ENCODE measurements around the gene PRKG1.

The PRKG1 gene

DNA sequence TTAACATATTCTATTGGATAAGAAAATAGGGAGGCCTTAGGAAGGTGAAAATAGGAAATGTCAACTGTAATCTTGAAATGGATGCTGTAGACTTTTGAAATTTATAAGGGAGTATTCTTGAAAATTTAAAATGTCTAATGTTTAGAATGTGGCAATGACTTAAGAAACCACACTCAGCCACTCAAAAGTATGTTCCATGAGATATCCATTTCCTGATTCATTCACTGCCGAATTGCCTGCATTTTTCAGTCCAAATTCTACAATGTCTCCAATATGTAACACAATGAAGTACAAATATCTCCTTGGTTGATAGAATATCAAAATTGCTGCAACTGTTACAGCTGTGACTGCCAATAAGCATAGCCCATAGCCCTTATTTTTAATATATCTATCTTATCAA is 25.9 kb downstream of the PRKG1 start:
- Histone ChIP-seq H3K27ac (ENCODE audit: low read length) (no peak overlapping the region), H3K36me3 (replicated peaks; ENCODE audit: low read depth, low read length) (no peaks in the 10 kb centered on the region), H3K27me3 (ENCODE audit: low read depth, low read length) (no peaks in the 10 kb centered on the region), H3K9me3 (ENCODE audit: insufficient read depth, low read length) (no peaks in the 10 kb centered on the region), H3K79me2 (ENCODE audit: low read length) (no peaks in the 10 kb centered on the region), H3K4me1 (ENCODE audit: low read length) (no peaks in the 10 kb centered on the region), H3K4me3 (ENCODE audit: low read length) (no peak overlapping the region), H2AFZ (ENCODE audit: low read depth, low read length) (no peak overlapping the region), H3K4me2 (ENCODE audit: low read length) (no peak overlapping the region), H3K9ac (ENCODE audit: low read length) (no peak overlapping the region), H4K20me1 (ENCODE audit: insufficient read depth, low read length) (no peaks in the 10 kb centered on the region)
- TF ChIP-seq, protein P1, sequence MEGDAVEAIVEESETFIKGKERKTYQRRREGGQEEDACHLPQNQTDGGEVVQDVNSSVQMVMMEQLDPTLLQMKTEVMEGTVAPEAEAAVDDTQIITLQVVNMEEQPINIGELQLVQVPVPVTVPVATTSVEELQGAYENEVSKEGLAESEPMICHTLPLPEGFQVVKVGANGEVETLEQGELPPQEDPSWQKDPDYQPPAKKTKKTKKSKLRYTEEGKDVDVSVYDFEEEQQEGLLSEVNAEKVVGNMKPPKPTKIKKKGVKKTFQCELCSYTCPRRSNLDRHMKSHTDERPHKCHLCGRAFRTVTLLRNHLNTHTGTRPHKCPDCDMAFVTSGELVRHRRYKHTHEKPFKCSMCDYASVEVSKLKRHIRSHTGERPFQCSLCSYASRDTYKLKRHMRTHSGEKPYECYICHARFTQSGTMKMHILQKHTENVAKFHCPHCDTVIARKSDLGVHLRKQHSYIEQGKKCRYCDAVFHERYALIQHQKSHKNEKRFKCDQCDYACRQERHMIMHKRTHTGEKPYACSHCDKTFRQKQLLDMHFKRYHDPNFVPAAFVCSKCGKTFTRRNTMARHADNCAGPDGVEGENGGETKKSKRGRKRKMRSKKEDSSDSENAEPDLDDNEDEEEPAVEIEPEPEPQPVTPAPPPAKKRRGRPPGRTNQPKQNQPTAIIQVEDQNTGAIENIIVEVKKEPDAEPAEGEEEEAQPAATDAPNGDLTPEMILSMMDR (IDR thresholded peaks at IDR 0.05; ENCODE audit: low read depth, low read length) = no peak
- no peak for TF ChIP-seq EZH2phosphoT487 (IDR thresholded peaks at IDR 0.05; ENCODE audit: low read depth)

DNA sequence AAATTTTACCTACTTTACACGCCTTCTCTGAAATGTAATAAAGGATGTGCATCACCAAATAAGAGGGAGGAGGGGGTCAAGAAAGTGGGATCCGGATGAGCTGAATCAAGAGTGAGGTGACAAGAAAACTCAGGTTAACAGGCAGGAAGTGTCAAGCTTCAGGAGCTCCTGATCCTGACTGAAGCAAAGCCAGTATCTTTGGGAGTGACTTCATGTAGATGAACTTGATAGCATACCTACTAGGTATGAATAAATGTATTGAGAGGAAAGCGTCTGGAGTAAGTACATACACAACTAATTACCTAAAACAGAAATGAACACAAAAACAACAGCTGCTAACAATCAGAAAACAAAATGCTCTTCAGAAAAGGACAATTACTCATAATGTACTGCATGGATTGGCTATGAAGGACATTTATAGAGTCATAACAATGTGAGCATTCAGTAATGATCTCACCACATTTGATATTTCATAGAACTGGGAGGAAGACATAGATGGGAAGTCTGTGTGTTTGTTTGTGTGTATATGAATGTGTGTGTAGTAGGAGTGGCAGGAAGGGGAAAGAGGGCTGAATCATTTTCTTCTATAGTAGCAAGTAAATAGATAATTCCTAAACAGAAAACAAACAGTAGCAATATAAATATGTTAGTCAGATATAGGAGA is 29.4 kb downstream of the PRKG1 start:
- H3K36me3 ChIP-seq (replicated peaks; ENCODE audit: low read depth, low read length) = no peaks in the 10 kb centered on the region
- TF ChIP-seq EZH2phosphoT487 (IDR thresholded peaks at IDR 0.05; ENCODE audit: low read depth) = no peak
- TF ChIP-seq, protein P1 (IDR thresholded peaks at IDR 0.05; ENCODE audit: low read depth, low read length) = no peak
- H3K79me2 ChIP-seq (ENCODE audit: low read length) = no peaks in the 10 kb centered on the region
- H3K9ac ChIP-seq (ENCODE audit: low read length) = no peak overlapping the region
- no peaks in the 10 kb centered on the region for H3K9me3 ChIP-seq (ENCODE audit: insufficient read depth, low read length)
- H3K27ac ChIP-seq (ENCODE audit: low read length) = no peak overlapping the region
- H3K4me3 ChIP-seq (ENCODE audit: low read length) = no peak overlapping the region
- no peak overlapping the region for H3K4me2 ChIP-seq (ENCODE audit: low read length)
- H3K27me3 ChIP-seq (ENCODE audit: low read depth, low read length) = no peaks in the 10 kb centered on the region
- no peaks in the 10 kb centered on the region for H3K4me1 ChIP-seq (ENCODE audit: low read length)
- H2AFZ ChIP-seq (ENCODE audit: low read depth, low read length) = no peak overlapping the region
- H4K20me1 ChIP-seq (ENCODE audit: insufficient read depth, low read length) = no peaks in the 10 kb centered on the region

DNA sequence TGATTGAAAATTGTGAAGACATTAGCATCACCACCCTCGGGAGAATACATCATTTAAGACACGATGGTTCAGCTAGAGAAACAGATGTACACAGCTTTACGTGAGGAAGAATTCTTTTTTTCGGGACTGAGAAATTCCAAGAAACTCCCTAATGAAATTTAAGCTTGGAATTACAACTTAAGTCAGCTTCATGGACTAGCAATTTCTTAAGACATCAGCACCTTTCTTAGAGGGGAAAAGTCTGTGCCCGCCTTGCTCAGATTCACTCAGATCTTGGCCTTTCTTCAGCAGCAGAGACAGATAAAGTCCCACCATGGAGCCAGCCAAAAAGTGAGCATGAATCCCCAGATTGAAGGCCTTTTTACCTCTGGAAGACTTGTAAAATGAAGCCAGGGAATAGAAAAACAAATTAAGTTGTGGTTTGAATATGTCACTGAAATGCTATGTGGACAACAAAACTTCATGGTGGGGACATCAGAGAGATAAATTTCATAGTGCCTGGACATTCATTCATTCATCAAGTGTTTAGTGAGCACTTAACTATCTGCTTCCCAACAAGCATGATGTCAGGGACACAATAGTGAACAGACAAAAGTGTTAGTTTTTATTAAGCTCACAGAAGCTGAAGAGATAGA is 32.1 kb downstream of the PRKG1 start:
- H3K27ac ChIP-seq (ENCODE audit: low read length) = no peak overlapping the region
- no peaks in the 10 kb centered on the region for H3K9me3 ChIP-seq (ENCODE audit: insufficient read depth, low read length)
- H3K27me3 ChIP-seq (ENCODE audit: low read depth, low read length) = no peaks in the 10 kb centered on the region
- no peaks in the 10 kb centered on the region for H4K20me1 ChIP-seq (ENCODE audit: insufficient read depth, low read length)
- H2AFZ ChIP-seq (ENCODE audit: low read depth, low read length) = no peak overlapping the region
- H3K4me2 ChIP-seq (ENCODE audit: low read length) = no peak overlapping the region
- H3K4me3 ChIP-seq (ENCODE audit: low read length) = no peak overlapping the region
- no peak overlapping the region for H3K9ac ChIP-seq (ENCODE audit: low read length)
- no peaks in the 10 kb centered on the region for H3K79me2 ChIP-seq (ENCODE audit: low read length)
- no peaks in the 10 kb centered on the region for H3K36me3 ChIP-seq (replicated peaks; ENCODE audit: low read depth, low read length)
- no peak for TF ChIP-seq EZH2phosphoT487 (IDR thresholded peaks at IDR 0.05; ENCODE audit: low read depth)
- TF ChIP-seq, protein P1 (IDR thresholded peaks at IDR 0.05; ENCODE audit: low read depth, low read length) = no peak
- no peaks in the 10 kb centered on the region for H3K4me1 ChIP-seq (ENCODE audit: low read length)

DNA sequence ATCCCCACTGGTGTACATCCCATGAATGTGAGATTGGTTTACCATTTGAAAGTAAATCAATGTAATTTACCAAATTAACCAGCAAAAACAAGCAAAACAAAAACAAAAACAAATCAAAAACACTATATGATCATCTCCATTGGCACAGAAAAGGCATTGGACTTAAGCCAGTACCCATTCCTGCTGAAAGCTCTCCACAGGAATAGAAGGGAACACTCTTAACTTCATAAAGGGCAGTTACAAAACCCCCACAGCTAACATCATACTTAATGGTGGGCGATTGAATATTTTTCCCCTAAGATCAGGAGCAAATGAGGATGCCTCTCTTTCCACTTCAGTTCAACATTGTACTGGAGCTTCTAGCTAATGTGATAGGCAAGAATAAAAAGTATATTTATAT is 34.1 kb downstream of the PRKG1 start:
- no peak overlapping the region for H3K4me3 ChIP-seq (ENCODE audit: low read length)
- H3K27ac ChIP-seq (ENCODE audit: low read length) = no peak overlapping the region
- H3K4me2 ChIP-seq (ENCODE audit: low read length) = no peak overlapping the region
- no peaks in the 10 kb centered on the region for H3K27me3 ChIP-seq (ENCODE audit: low read depth, low read length)
- H3K9me3 ChIP-seq (ENCODE audit: insufficient read depth, low read length) = no peaks in the 10 kb centered on the region
- H3K36me3 ChIP-seq (replicated peaks; ENCODE audit: low read depth, low read length) = no peaks in the 10 kb centered on the region
- no peaks in the 10 kb centered on the region for H4K20me1 ChIP-seq (ENCODE audit: insufficient read depth, low read length)
- no peak overlapping the region for H2AFZ ChIP-seq (ENCODE audit: low read depth, low read length)
- H3K79me2 ChIP-seq (ENCODE audit: low read length) = no peaks in the 10 kb centered on the region
- TF ChIP-seq, protein P1 (IDR thresholded peaks at IDR 0.05; ENCODE audit: low read depth, low read length) = no peak
- TF ChIP-seq EZH2phosphoT487 (IDR thresholded peaks at IDR 0.05; ENCODE audit: low read depth) = no peak
- 0 out of 2 replicates have a peak, but pooled peaks cover 1% of the 10 kb centered on the region for H3K4me1 ChIP-seq (ENCODE audit: low read length)
- no peak overlapping the region for H3K9ac ChIP-seq (ENCODE audit: low read length)

All from OCI-LY3 (cell line).